GM21381 (cell line): ENCODE measurements around the gene ENPP6.
"Not testable (repeated sequence)": the region's sequence is repeated elsewhere in the genome, so short reads cannot be mapped to it uniquely, and the experiment has no call there.

Experiments
- ATAC-seq: cut with Tn5 transposase; IDR thresholded peaks from one replicate; pipeline ENCODE4 v1.9.1; 2021; ENCODE audit warnings: mild to moderate bottlenecking, moderate library complexity; ENCODE audit not compliant: unreplicated experiment

The ENPP6 gene

GRCh38 chr4:184237612-184238011 is 19.9 kb upstream of the ENPP6 start:
- no peak for ATAC-seq

- ATAC-seq, result no peak
Observed at GRCh38 chr4:184235526-184235925, 17.9 kb upstream of the ENPP6 start.

- ATAC-seq, result no peak
Observed at GRCh38 chr4:184234155-184234554, 16.5 kb upstream of the ENPP6 start.

- no peak for ATAC-seq
Observed at GRCh38 chr4:184232975-184233374, 15.3 kb upstream of the ENPP6 start.

GRCh38 chr4:184232202-184232601 is 14.5 kb upstream of the ENPP6 start:
- no peak for ATAC-seq

- ATAC-seq, result no peak
Observed at GRCh38 chr4:184231573-184231972, 13.9 kb upstream of the ENPP6 start.

- ATAC-seq, result no peak
Observed at GRCh38 chr4:184228056-184228705, 10.5 kb upstream of the ENPP6 start.

GRCh38 chr4:184216515-184216914 is 1.2 kb downstream of the ENPP6 start:
- ATAC-seq, result no peak

GRCh38 chr4:184215709-184216328 is 1.9 kb downstream of the ENPP6 start:
- no peak for ATAC-seq

- no peak for ATAC-seq
Observed at GRCh38 chr4:184214931-184215330, 2.7 kb downstream of the ENPP6 start.

- ATAC-seq, result not testable (repeated sequence)
Observed at GRCh38 chr4:184207734-184208607, 9.7 kb downstream of the ENPP6 start.

GRCh38 chr4:184205243-184205642 is 12.4 kb downstream of the ENPP6 start:
- no peak for ATAC-seq

GRCh38 chr4:184203300-184203699 is 14.4 kb downstream of the ENPP6 start:
- ATAC-seq, result no peak

GRCh38 chr4:184201179-184201578 is 16.5 kb downstream of the ENPP6 start:
- no peak for ATAC-seq

- ATAC-seq, result no peak
Observed at GRCh38 chr4:184200296-184200695, 17.4 kb downstream of the ENPP6 start.

GRCh38 chr4:184199780-184200179 is 17.9 kb downstream of the ENPP6 start:
- ATAC-seq, result no peak

GRCh38 chr4:184198190-184198589 is 19.5 kb downstream of the ENPP6 start:
- no peak for ATAC-seq

GRCh38 chr4:184197536-184198082 is 20.1 kb downstream of the ENPP6 start:
- no peak for ATAC-seq

GRCh38 chr4:184196730-184197385 is 20.8 kb downstream of the ENPP6 start:
- ATAC-seq, result no peak

- ATAC-seq, result no peak
Observed at GRCh38 chr4:184193556-184194525, 23.8 kb downstream of the ENPP6 start.
